Vagina (tissue), 2 donors: ENCODE data around the gene OPTC. TPM values are rescaled to one million over a fixed set of nuclear protein-coding genes. Genes with fewer than 3 reads are reported as not detected.

Source experiments
- DNase-seq, 2 donors: peaks; one replicate each; pipeline ENCODE4 v3.0.0-alpha.2; 2017; ENCODE audit errors: extremely low spot score in 2 of 2
- H3K27ac ChIP-seq: fragments of 200-600 bp; sonication (generic); one replicate; pipeline ENCODE4 v1.5.1; 2019
- H3K27me3 ChIP-seq: fragments of 200-600 bp; sonication (generic); one replicate; pipeline ENCODE4 v1.5.1; 2019
- H3K36me3 ChIP-seq, 2 donors: fragments of 200-600 bp; sonication (generic); one replicate each; pipeline ENCODE4 v1.5.1; 2017 to 2019
- H3K4me1 ChIP-seq: fragments of 200-600 bp; sonication (generic); one replicate; pipeline ENCODE4 v1.5.1; 2019
- H3K4me3 ChIP-seq, 2 donors: fragments of 200-600 bp; sonication (generic); 1 replicate in 1 of 2; 2 replicates in 1 of 2; pipeline ENCODE4 v1.5.1; 2016 to 2019
- H3K9me3 ChIP-seq: fragments of 200-600 bp; sonication (generic); one replicate; pipeline ENCODE4 v1.5.1; 2019
- POLR2A ChIP-seq, 2 donors: fragments of 450-650 bp; IDR thresholded peaks; one replicate each; pipeline ENCODE4 v1.6.1; 2017; ENCODE audit warnings: antibody characterized with exemption in 2 of 2, mild to moderate bottlenecking in 2 of 2, moderate library complexity in 2 of 2
- POLR2AphosphoS5 ChIP-seq, 2 donors: sonication (generic); formaldehyde crosslinking; IDR thresholded peaks; one replicate each; pipeline ENCODE4 v1.9.0; 2017; ENCODE audit warnings: antibody characterized with exemption in 2 of 2, mild to moderate bottlenecking in 2 of 2, low read depth in 1 of 2; ENCODE audit not compliant: insufficient read depth in 1 of 2
- intact Hi-C: fragments of 100-400 bp; cut with DNase I; formaldehyde crosslinking; loops from one replicate; pipeline ENCODE4 v1.15.1; 2023
- total RNA-seq: library from RNA; depleted of rRNA; stranded (reverse); fragments of >200 nt; gene quantifications from one replicate; pipeline ENCODE4 v1.2.3, GENCODE V29; 2016
- TF ChIP-seq, protein P1 (sequence below), 3 experiments: fragments of 450-650 bp in 2 of 3; fragments of 200-600 bp in 1 of 3; sonication (generic) in 1 of 3; IDR thresholded peaks; one replicate each; pipeline ENCODE4 v1.5.1; 2017 to 2019; ENCODE audit warnings: antibody characterized with exemption in 3 of 3, mild to moderate bottlenecking in 2 of 3, moderate library complexity in 2 of 3

OPTC gene
- total RNA-seq, 1 donor from 2014 or later = not detected

DNA sequence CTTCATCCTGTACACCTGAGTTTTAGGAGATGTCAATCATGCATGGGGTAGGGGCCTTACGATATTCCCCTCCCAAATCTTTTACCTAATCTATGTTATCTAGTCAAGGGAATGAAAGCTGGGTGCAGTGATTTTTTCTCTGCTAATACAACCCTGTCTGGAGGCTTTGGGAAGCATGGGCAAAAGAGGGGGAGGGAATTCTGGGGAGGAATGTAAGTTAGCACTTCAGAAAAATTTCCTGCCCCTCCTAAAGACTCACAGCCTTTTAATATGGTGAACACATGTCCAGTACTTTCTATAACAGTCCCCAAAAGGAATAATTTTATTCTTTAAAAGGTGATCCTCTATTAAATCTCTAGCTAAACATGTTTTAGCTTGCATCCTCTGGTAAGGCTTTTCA is 44.0 kb upstream of the OPTC start:
- peaks cover 36% of the 10 kb centered on the region for H3K4me1 ChIP-seq
- peak overlapping the region; percentile 88 for H3K27ac ChIP-seq
- no peaks in the 10 kb centered on the region for H3K36me3 ChIP-seq
- H3K27me3 ChIP-seq = no peaks in the 10 kb centered on the region
- DNase-seq = no peak
- intact Hi-C loops = no loop called here
- no peak for TF ChIP-seq POLR2AphosphoS5 (IDR thresholded peaks at IDR 0.05; ENCODE audit: insufficient read depth in 1 of 2, low read depth in 1 of 2)
- TF ChIP-seq POLR2A (IDR thresholded peaks at IDR 0.05) = no peak
- TF ChIP-seq, protein P1, sequence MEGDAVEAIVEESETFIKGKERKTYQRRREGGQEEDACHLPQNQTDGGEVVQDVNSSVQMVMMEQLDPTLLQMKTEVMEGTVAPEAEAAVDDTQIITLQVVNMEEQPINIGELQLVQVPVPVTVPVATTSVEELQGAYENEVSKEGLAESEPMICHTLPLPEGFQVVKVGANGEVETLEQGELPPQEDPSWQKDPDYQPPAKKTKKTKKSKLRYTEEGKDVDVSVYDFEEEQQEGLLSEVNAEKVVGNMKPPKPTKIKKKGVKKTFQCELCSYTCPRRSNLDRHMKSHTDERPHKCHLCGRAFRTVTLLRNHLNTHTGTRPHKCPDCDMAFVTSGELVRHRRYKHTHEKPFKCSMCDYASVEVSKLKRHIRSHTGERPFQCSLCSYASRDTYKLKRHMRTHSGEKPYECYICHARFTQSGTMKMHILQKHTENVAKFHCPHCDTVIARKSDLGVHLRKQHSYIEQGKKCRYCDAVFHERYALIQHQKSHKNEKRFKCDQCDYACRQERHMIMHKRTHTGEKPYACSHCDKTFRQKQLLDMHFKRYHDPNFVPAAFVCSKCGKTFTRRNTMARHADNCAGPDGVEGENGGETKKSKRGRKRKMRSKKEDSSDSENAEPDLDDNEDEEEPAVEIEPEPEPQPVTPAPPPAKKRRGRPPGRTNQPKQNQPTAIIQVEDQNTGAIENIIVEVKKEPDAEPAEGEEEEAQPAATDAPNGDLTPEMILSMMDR (IDR thresholded peaks at IDR 0.05) = no peak
- H3K9me3 ChIP-seq = no peaks in the 10 kb centered on the region
- no peak overlapping the region for H3K4me3 ChIP-seq

DNA sequence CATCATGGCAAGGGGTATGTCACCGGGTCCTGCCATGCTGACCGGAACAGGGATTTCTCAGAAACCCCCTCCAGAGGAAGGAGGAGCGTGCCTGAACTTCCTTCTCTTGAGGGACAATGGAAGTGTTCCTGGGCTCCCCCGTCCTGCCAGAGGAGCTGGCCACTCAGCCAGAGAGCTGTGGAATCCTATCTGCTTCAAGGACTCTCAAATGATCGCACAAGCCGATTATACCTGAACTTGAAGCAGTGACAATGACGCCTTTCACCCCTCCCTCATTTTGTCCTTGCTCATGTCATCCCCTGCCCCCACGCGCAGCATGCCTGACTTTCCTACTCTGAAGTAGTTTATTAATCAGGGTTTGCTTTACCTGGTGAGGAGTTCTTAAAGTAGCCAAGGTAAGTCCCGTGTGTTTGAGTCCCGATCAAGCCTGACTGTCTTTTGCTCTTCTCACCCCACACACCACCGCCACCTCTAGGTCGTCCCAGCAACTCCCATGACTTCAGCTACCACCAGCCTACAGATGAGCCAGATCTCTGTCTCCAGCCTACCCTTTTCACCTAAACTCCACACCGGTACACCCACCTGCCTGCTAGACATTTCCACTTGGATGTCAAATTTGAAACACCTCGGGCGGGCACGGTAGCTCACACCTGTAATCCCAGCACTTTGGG is 43.3 kb upstream of the OPTC start:
- no peaks in the 10 kb centered on the region for H3K36me3 ChIP-seq
- H3K4me3 ChIP-seq = no peak overlapping the region
- intact Hi-C loops = no loop called here
- peak overlapping the region; percentile 88 for H3K27ac ChIP-seq
- TF ChIP-seq POLR2A (IDR thresholded peaks at IDR 0.05) = no peak
- TF ChIP-seq, protein P1 (IDR thresholded peaks at IDR 0.05) = no peak
- TF ChIP-seq POLR2AphosphoS5 (IDR thresholded peaks at IDR 0.05; ENCODE audit: insufficient read depth in 1 of 2, low read depth in 1 of 2) = no peak
- H3K27me3 ChIP-seq = no peaks in the 10 kb centered on the region
- DNase-seq = no peak
- peaks cover 36% of the 10 kb centered on the region for H3K4me1 ChIP-seq
- no peaks in the 10 kb centered on the region for H3K9me3 ChIP-seq

DNA sequence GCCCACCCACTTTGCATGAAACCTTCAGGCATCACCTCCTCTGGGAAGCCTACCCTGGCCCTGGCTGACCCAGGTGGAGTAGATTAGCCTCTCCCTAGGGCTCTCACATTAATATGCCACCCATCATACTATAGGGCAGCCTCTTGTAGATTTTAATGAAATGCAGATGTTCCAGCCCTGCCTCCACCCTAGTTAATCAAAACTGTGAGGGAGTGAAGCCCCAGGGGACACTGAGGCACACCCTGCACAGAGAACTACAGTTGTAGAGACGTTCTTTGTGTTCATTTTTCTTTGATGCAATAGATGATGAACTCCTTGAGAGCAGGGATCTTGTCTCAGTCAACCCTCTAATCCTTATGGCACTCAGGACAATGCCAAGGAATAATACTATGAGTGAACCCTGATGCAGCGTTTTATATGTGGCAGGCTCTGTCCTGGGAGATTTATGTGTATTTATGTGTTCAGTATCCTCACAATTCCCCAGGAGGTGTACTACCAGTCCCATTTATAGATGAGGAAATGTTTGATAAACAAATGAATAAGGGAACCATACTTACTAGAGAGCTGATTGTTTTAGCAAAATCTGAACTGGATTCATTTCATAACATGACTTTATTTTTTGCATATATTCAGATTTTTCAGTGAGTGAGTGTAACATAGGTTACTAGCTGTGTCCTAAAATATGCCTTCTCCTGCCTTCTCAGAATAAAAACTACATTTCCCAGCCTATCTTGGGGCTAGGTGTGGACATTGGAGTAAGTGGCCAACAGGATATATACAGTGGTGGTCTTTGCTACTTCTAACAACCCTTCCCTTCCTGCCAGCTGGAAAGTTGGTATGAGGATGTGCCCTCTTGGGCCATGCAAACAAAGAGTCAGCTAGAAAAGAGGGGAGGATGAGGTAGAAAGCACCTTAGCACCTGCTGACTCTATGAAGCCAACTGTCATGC is 41.8 kb upstream of the OPTC start:
- intact Hi-C loops = no loop called here
- H3K4me1 ChIP-seq = peaks cover 36% of the 10 kb centered on the region
- no peak for DNase-seq
- TF ChIP-seq, protein P1 (IDR thresholded peaks at IDR 0.05) = no peak
- TF ChIP-seq POLR2A (IDR thresholded peaks at IDR 0.05) (no peak), POLR2AphosphoS5 (IDR thresholded peaks at IDR 0.05; ENCODE audit: insufficient read depth in 1 of 2, low read depth in 1 of 2) (no peak)
- no peak overlapping the region for H3K4me3 ChIP-seq
- no peaks in the 10 kb centered on the region for H3K36me3 ChIP-seq
- H3K9me3 ChIP-seq = no peaks in the 10 kb centered on the region
- H3K27ac ChIP-seq = peak overlapping the region; percentile 88
- H3K27me3 ChIP-seq = no peaks in the 10 kb centered on the region

DNA sequence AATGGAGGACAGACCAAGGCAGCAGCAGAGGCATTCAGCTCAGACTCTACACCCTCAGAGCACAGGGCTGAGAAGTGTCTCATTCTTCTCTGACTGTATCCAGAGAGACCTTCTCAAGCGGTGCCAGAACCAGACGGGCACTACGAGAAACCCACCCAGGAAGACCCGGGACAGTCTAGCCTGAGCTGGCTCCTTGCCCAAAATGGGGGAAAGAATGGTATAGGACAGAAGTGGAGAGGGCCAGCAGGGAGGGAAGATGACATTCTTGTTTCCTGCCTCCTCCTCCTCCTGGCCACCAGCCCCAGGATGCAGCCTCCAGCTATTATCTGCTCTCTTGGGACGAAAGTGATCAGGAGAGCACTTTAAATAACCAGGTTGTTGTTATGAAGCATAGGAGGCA is 40.9 kb upstream of the OPTC start:
- Histone ChIP-seq H3K27me3 (no peaks in the 10 kb centered on the region), H3K36me3 (no peaks in the 10 kb centered on the region), H3K27ac (peak overlapping the region; percentile 43), H3K4me1 (peaks cover 36% of the 10 kb centered on the region), H3K9me3 (no peaks in the 10 kb centered on the region), H3K4me3 (no peak overlapping the region)
- TF ChIP-seq POLR2AphosphoS5 (IDR thresholded peaks at IDR 0.05; ENCODE audit: insufficient read depth in 1 of 2, low read depth in 1 of 2) (no peak), POLR2A (IDR thresholded peaks at IDR 0.05) (no peak)
- TF ChIP-seq, protein P1 (IDR thresholded peaks at IDR 0.05) = no peak
- intact Hi-C loops = no loop called here
- no peak for DNase-seq
